Heart left ventricle (tissue), 13 donors: ENCODE data around the gene LMOD3.

Experiments
- CTCF ChIP-seq, 12 donors: fragments of 200-600 bp; sonication (generic) in 4 of 12; IDR thresholded peaks; one replicate each; pipeline versions ENCODE4 v1.5.0 to v1.8.0; 2018 to 2022; ENCODE audit warnings: antibody characterized with exemption in 12 of 12, mild to moderate bottlenecking in 5 of 12
- POLR2A ChIP-seq, 2 donors: fragments of 450-650 bp; IDR thresholded peaks; one replicate each; pipeline ENCODE4 v1.6.1; 2017; ENCODE audit warnings: antibody characterized with exemption in 2 of 2, mild to moderate bottlenecking in 2 of 2, moderate library complexity in 2 of 2
- donor health status: ischemic (EF 13 %, LVEDD 7.1; RV severe dilation, severe dysfunction).
- donor health status: DM: no; HTN: yes; CAD: no.
- donor health status: DM: no; HTN: no; CAD: no.
- donor health status: ischemic (EF 25% LVEDD 6.9; RV normal size, moderate dysfunction).
- donor health status: ischemic (EF 25% LVEDD 5.7; RV mildly dilated, moderate dysfunction).
- donor health status: ischemic (EF 35%, LVEDD 5.7; RV mildly dilated, moderate dysfunction).
- donor health status: nonischemic (EF 11% LVEDD 7.7; RV severe dilation, severe dysfunction).
- donor health status: DM: yes; HTN: yes; CAD: no.
- donor health status: PGD.
- donor health status: ischemic (EF 29% LVEDD 5.4; RV normal size, mild dysfunction).
- donor health status: nonischemic (EF 23%, LVEDD 6.1; RV moderate dilation, normal function).

GRCh38 chr3:69160525-69160924 is 38.1 kb upstream of the LMOD3 start:
- no peak for TF ChIP-seq POLR2A (IDR thresholded peaks at IDR 0.05)
- no peak for TF ChIP-seq CTCF (IDR thresholded peaks at IDR 0.05)
